Measurements from ENCODE around the gene RUNX2. TPM values are rescaled to one million over a fixed set of nuclear protein-coding genes. Genes with fewer than 3 reads are reported as not detected.

RUNX2 gene
- polyA plus RNA-seq, 1 donor (not counting 4 experiments of a cell fraction or from before 2014, with no cell fraction given): 1.4 TPM

- no peak overlapping the region for H2AFZ ChIP-seq (ENCODE audit: control insufficient read depth, low read length)
- H3K4me1 ChIP-seq (ENCODE audit: control insufficient read depth, extremely low read depth, insufficient read depth, low read length): no peaks in the 10 kb centered on the region
- no peak for DNase-seq (ENCODE audit: low read depth, low spot score)
- TF ChIP-seq EZH2 (IDR thresholded peaks at IDR 0.05; ENCODE audit: low read length): no peak
- TF ChIP-seq, protein P1, sequence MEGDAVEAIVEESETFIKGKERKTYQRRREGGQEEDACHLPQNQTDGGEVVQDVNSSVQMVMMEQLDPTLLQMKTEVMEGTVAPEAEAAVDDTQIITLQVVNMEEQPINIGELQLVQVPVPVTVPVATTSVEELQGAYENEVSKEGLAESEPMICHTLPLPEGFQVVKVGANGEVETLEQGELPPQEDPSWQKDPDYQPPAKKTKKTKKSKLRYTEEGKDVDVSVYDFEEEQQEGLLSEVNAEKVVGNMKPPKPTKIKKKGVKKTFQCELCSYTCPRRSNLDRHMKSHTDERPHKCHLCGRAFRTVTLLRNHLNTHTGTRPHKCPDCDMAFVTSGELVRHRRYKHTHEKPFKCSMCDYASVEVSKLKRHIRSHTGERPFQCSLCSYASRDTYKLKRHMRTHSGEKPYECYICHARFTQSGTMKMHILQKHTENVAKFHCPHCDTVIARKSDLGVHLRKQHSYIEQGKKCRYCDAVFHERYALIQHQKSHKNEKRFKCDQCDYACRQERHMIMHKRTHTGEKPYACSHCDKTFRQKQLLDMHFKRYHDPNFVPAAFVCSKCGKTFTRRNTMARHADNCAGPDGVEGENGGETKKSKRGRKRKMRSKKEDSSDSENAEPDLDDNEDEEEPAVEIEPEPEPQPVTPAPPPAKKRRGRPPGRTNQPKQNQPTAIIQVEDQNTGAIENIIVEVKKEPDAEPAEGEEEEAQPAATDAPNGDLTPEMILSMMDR (optimal IDR thresholded peaks at IDR 0.05 in 1 of 3, IDR thresholded peaks at IDR 0.05 in 1 of 3, conservative IDR thresholded peaks at IDR 0.05 in 1 of 3; ENCODE audit: extremely low read depth in 1 of 3, insufficient read depth in 2 of 3, low read length in 3 of 3): no peak
- no peak overlapping the region for H3K9ac ChIP-seq (ENCODE audit: control insufficient read depth, extremely low read depth, insufficient read depth, low read length)
- H3K36me3 ChIP-seq (ENCODE audit: control insufficient read depth in 2 of 2, extremely low read depth in 1 of 2, insufficient read depth in 2 of 2, low read length in 2 of 2): no peaks in the 10 kb centered on the region
- FAIRE-seq: no peak
- H3K4me3 ChIP-seq (ENCODE audit: control insufficient read depth in 2 of 3, extremely low read depth in 1 of 3, insufficient read depth in 2 of 3, low read depth in 1 of 3, low read length in 3 of 3): no peak overlapping the region
- no peaks in the 10 kb centered on the region for H3K9me3 ChIP-seq (ENCODE audit: control insufficient read depth, low read depth, low read length)
- no peak overlapping the region for H3K27ac ChIP-seq (ENCODE audit: control insufficient read depth, insufficient read depth, low read length)
- H3K79me2 ChIP-seq (ENCODE audit: control insufficient read depth, insufficient read depth, low read length): no peaks in the 10 kb centered on the region
- H3K27me3 ChIP-seq (ENCODE audit: control insufficient read depth, extremely low read depth, insufficient read depth, low read length): no peaks in the 10 kb centered on the region
- H4K20me1 ChIP-seq (ENCODE audit: control insufficient read depth, extremely low read depth, insufficient read depth, low read length): no peaks in the 10 kb centered on the region
- dilution Hi-C loops (cut with MboI; ENCODE audit: extremely low pct_ligation_motif_present, low sequenced_read_pairs): no loop called here
- no peaks in the 10 kb centered on the region for H3K9me1 ChIP-seq (ENCODE audit: control insufficient read depth, extremely low read depth, insufficient read depth, low read length)
- no peak overlapping the region for H3K4me2 ChIP-seq (ENCODE audit: control insufficient read depth, extremely low read depth, insufficient read depth, low read depth, low read length)
These were observed 185.1 kb downstream of the RUNX2 start for GRCh38 chr6:45513213-45513618.

GRCh38 chr6:45513843-45514242 is 185.7 kb downstream of the RUNX2 start:
- H3K9me1 ChIP-seq (ENCODE audit: control insufficient read depth, extremely low read depth, insufficient read depth, low read length): no peaks in the 10 kb centered on the region
- H3K36me3 ChIP-seq (ENCODE audit: control insufficient read depth in 2 of 2, extremely low read depth in 1 of 2, insufficient read depth in 2 of 2, low read length in 2 of 2): no peaks in the 10 kb centered on the region
- H3K27me3 ChIP-seq (ENCODE audit: control insufficient read depth, extremely low read depth, insufficient read depth, low read length): no peaks in the 10 kb centered on the region
- no peak overlapping the region for H3K4me2 ChIP-seq (ENCODE audit: control insufficient read depth, extremely low read depth, insufficient read depth, low read depth, low read length)
- H3K4me3 ChIP-seq (ENCODE audit: control insufficient read depth in 2 of 3, extremely low read depth in 1 of 3, insufficient read depth in 2 of 3, low read depth in 1 of 3, low read length in 3 of 3): no peak overlapping the region
- no peaks in the 10 kb centered on the region for H3K4me1 ChIP-seq (ENCODE audit: control insufficient read depth, extremely low read depth, insufficient read depth, low read length)
- no peak overlapping the region for H3K27ac ChIP-seq (ENCODE audit: control insufficient read depth, insufficient read depth, low read length)
- H4K20me1 ChIP-seq (ENCODE audit: control insufficient read depth, extremely low read depth, insufficient read depth, low read length): no peaks in the 10 kb centered on the region
- H3K9ac ChIP-seq (ENCODE audit: control insufficient read depth, extremely low read depth, insufficient read depth, low read length): no peak overlapping the region
- no peaks in the 10 kb centered on the region for H3K79me2 ChIP-seq (ENCODE audit: control insufficient read depth, insufficient read depth, low read length)
- dilution Hi-C loops (cut with MboI; ENCODE audit: extremely low pct_ligation_motif_present, low sequenced_read_pairs): no loop called here
- TF ChIP-seq, protein P1 (optimal IDR thresholded peaks at IDR 0.05 in 1 of 3, IDR thresholded peaks at IDR 0.05 in 1 of 3, conservative IDR thresholded peaks at IDR 0.05 in 1 of 3; ENCODE audit: extremely low read depth in 1 of 3, insufficient read depth in 2 of 3, low read length in 3 of 3): no peak
- TF ChIP-seq EZH2 (IDR thresholded peaks at IDR 0.05; ENCODE audit: low read length): no peak
- H2AFZ ChIP-seq (ENCODE audit: control insufficient read depth, low read length): no peak overlapping the region
- FAIRE-seq (no peak), DNase-seq (ENCODE audit: low read depth, low spot score) (no peak)
- H3K9me3 ChIP-seq (ENCODE audit: control insufficient read depth, low read depth, low read length): no peaks in the 10 kb centered on the region
